Spleen (tissue), 11 donors: ENCODE measurements around the gene GRIK1. TPM values are rescaled to one million over a fixed set of nuclear protein-coding genes. Genes with fewer than 3 reads are reported as not detected.

Experiments used
- DNase-seq: peaks from one replicate; pipeline ENCODE4 v3.0.0-alpha.2; 2020
- H3K27ac ChIP-seq, 8 donors: fragments of 200-600 bp; sonication (generic) in 7 of 8; 1 replicate in 4 of 8; 2 replicates in 4 of 8; pipeline versions ENCODE4 v1.5.0 to v1.8.0; 2016 to 2021; ENCODE audit warnings: inconsistent platforms in 4 of 8, mild to moderate bottlenecking in 4 of 8, moderate library complexity in 1 of 8
- H3K27me3 ChIP-seq, 7 donors: fragments of 200-600 bp; sonication (generic) in 6 of 7; replicated peaks in 1 of 7; 1 replicate in 4 of 7; 2 replicates in 3 of 7; pipeline versions ENCODE4 v1.5.0 to v1.8.0; 2016 to 2021; ENCODE audit warnings: inconsistent platforms in 3 of 7, mild to moderate bottlenecking in 1 of 7
- H3K36me3 ChIP-seq, 6 donors: fragments of 200-600 bp; sonication (generic) in 5 of 6; 1 replicate in 4 of 6; 2 replicates in 2 of 6; pipeline versions ENCODE4 v1.5.0 to v1.8.0; 2016 to 2021; ENCODE audit warnings: inconsistent platforms in 2 of 6
- H3K4me1 ChIP-seq, 6 donors: fragments of 200-600 bp; sonication (generic) in 5 of 6; 1 replicate in 3 of 6; 2 replicates in 3 of 6; pipeline versions ENCODE4 v1.5.0 to v1.8.0; 2016 to 2021; ENCODE audit warnings: inconsistent platforms in 3 of 6
- H3K4me3 ChIP-seq, 8 donors: fragments of 200-600 bp; sonication (generic) in 7 of 8; 1 replicate in 4 of 8; 2 replicates in 4 of 8; pipeline versions ENCODE4 v1.5.0 to v1.8.0; 2016 to 2021; ENCODE audit warnings: inconsistent platforms in 4 of 8, mild to moderate bottlenecking in 4 of 8, moderate library complexity in 2 of 8
- H3K9me3 ChIP-seq, 8 donors: fragments of 200-600 bp; sonication (generic) in 7 of 8; 1 replicate in 4 of 8; 2 replicates in 4 of 8; pipeline versions ENCODE4 v1.5.0 to v1.8.0; 2016 to 2021; ENCODE audit warnings: inconsistent platforms in 4 of 8
- POLR2A ChIP-seq, 3 donors: fragments of 450-650 bp; IDR thresholded peaks; one replicate each; pipeline ENCODE4 v1.5.1; 2017; ENCODE audit warnings: antibody characterized with exemption in 3 of 3, mild to moderate bottlenecking in 1 of 3
- POLR2AphosphoS5 ChIP-seq, 3 donors: sonication (generic); formaldehyde crosslinking; IDR thresholded peaks; one replicate each; pipeline ENCODE4 v1.5.1; 2017; ENCODE audit warnings: antibody characterized with exemption in 3 of 3
- WGBS, 5 donors: extraction: QIAGEN DNeasy Blood & Tissue Kit in 3 of 5; methylation state at CpG; one replicate each; pipeline versions ENCODE4 v1.1.5 to v1.1.7; 2013 to 2018; 5-methylcytosine and 5-hydroxymethylcytosine counted together
- intact Hi-C: fragments of 100-400 bp; cut with DNase I; formaldehyde crosslinking; loops from one replicate; pipeline ENCODE4 v1.15.0; 2023; ENCODE audit warnings: low total_unique reads
- polyA plus RNA-seq, 3 donors: library from polyadenylated mRNA; stranded (reverse); fragments of 200-250 nt; gene quantifications; one replicate each; pipeline ENCODE4 v1.2.1, GENCODE V29; 2013
- total RNA-seq, 7 donors: library from RNA; depleted of rRNA in 3 of 7; stranded (reverse); fragments of >200 nt in 3 of 7; fragmentation: NEBNext Ultra II Directional in 4 of 7; extraction: Animal tissue kit (Norgen Biotek cat#: 25700) in 4 of 7; gene quantifications; one replicate each; pipeline versions ENCODE4 v1.1.0 to v1.2.1, GENCODE V29; 2016 to 2021
- TF ChIP-seq, protein P1 (sequence below), 11 experiments: fragments of 200-600 bp in 7 of 11; fragments of 450-650 bp in 4 of 11; sonication (generic) in 4 of 11; IDR thresholded peaks in 8 of 11; conservative IDR thresholded peaks in 3 of 11; 1 replicate in 7 of 11; 2 replicates in 4 of 11; pipeline versions ENCODE4 v1.4.0 to v1.8.0; 2016 to 2021; ENCODE audit warnings: antibody characterized with exemption in 11 of 11, inconsistent platforms in 4 of 11, mild to moderate bottlenecking in 1 of 11
- donor health status: healthy with polysubstance abuse.
- donor health status: DM: no; HTN: no; CAD: no; lungs with moderate emphysema.
- donor health status: DM: no; HTN: no; CAD: no.
- donor health status: Bipolar disorder and iron deficiency.
- donor health status: healthy.
- donor health status: DM: no; HTN: no; CAD: no.
- donor health status: DM: yes; HTN: yes; CAD: no.

The GRIK1 gene
- total and polyA plus RNA-seq, 10 donors: 0.02 to 0.17 (median 0.04) TPM; not detected in 7

GRCh38 chr21:29501451-29501850, 438.3 kb downstream of the GRIK1 start:
- Histone ChIP-seq H3K4me1 (no peaks in the 10 kb centered on the region), H3K27ac (peak overlapping the region in 2 of 8 donors; percentile 11 to 43), H3K36me3 (peaks cover 0 to 12% (median 0%) of the 10 kb centered on the region in 6 donors), H3K27me3 (no peaks in the 10 kb centered on the region), H3K9me3 (peaks cover 0 to 11% (median 2%) of the 10 kb centered on the region in 8 donors), H3K4me3 (no peak overlapping the region)
- DNase-seq: no peak
- TF ChIP-seq, protein P1, sequence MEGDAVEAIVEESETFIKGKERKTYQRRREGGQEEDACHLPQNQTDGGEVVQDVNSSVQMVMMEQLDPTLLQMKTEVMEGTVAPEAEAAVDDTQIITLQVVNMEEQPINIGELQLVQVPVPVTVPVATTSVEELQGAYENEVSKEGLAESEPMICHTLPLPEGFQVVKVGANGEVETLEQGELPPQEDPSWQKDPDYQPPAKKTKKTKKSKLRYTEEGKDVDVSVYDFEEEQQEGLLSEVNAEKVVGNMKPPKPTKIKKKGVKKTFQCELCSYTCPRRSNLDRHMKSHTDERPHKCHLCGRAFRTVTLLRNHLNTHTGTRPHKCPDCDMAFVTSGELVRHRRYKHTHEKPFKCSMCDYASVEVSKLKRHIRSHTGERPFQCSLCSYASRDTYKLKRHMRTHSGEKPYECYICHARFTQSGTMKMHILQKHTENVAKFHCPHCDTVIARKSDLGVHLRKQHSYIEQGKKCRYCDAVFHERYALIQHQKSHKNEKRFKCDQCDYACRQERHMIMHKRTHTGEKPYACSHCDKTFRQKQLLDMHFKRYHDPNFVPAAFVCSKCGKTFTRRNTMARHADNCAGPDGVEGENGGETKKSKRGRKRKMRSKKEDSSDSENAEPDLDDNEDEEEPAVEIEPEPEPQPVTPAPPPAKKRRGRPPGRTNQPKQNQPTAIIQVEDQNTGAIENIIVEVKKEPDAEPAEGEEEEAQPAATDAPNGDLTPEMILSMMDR (IDR thresholded peaks at IDR 0.05 in 8 of 11, conservative IDR thresholded peaks at IDR 0.05 in 3 of 11): no peak
- TF ChIP-seq POLR2AphosphoS5 (IDR thresholded peaks at IDR 0.05): no peak
- no peak for TF ChIP-seq POLR2A (IDR thresholded peaks at IDR 0.05)
- whole genome bisulfite sequencing, 5 donors: 66 to 92% (median 88%) methylated on average over 1 of the region's 1 CpG
- intact Hi-C loops: no loop called here

- intact Hi-C loops: no loop called here
- peaks cover 0 to 11% (median 2%) of the 10 kb centered on the region in 8 donors for H3K9me3 ChIP-seq
- no peak overlapping the region for H3K27ac ChIP-seq
- no peak for TF ChIP-seq POLR2A (IDR thresholded peaks at IDR 0.05)
- TF ChIP-seq, protein P1 (IDR thresholded peaks at IDR 0.05 in 8 of 11, conservative IDR thresholded peaks at IDR 0.05 in 3 of 11): peak in 5 of 11 experiments; percentile 10 to 35 (median 20)
- no peaks in the 10 kb centered on the region for H3K4me1 ChIP-seq
- H3K4me3 ChIP-seq: no peak overlapping the region
- no peaks in the 10 kb centered on the region for H3K27me3 ChIP-seq
- peaks cover 0 to 12% (median 0%) of the 10 kb centered on the region in 6 donors for H3K36me3 ChIP-seq
- WGBS, 5 donors: 91 to 95% (median 92%) methylated on average over 7 to 10 of the region's 10 CpGs
- no peak for DNase-seq
Observed at GRCh38 chr21:29499734-29500343, 440.0 kb downstream of the GRIK1 start.

DNA sequence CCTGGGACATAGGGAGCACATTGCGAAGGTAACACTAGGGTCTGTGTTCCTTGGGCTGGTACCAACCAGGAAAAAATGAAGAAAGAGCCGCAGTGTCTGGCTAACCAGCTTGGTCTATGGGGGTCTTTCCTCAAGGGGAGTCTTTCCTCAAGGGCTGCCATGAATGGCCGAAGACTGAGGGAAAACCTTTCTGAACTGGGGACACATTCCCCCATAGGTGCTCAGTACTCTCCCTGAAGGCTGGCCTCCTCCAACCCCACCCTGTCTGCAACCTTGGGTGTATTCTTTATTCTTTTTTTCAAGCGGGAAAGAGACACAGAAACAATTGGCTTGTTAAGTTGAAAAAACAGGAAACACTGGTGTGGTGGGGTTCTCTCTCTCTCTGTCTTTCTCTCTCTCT, 440.6 kb downstream of the GRIK1 start:
- Histone ChIP-seq H3K27me3 (no peaks in the 10 kb centered on the region), H3K36me3 (peaks cover 0 to 8% (median 0%) of the 10 kb centered on the region in 6 donors), H3K4me3 (no peak overlapping the region), H3K27ac (no peak overlapping the region), H3K4me1 (no peaks in the 10 kb centered on the region), H3K9me3 (peaks cover 0 to 11% (median 2%) of the 10 kb centered on the region in 8 donors)
- DNase-seq: no peak
- 91 to 97% (median 96%) methylated on average over 4 of the region's 4 CpGs for WGBS, 5 donors
- TF ChIP-seq, protein P1 (IDR thresholded peaks at IDR 0.05 in 8 of 11, conservative IDR thresholded peaks at IDR 0.05 in 3 of 11): no peak
- TF ChIP-seq POLR2A (IDR thresholded peaks at IDR 0.05) (no peak), POLR2AphosphoS5 (IDR thresholded peaks at IDR 0.05) (no peak)
- intact Hi-C loops: no loop called here

- 15 to 32% (median 30%) methylated on average over 1 of the region's 1 CpG for WGBS, 5 donors
- intact Hi-C loops: no loop called here
- DNase-seq: no peak
- H3K4me3 ChIP-seq: no peak overlapping the region
- H3K36me3 ChIP-seq: peaks cover 0 to 7% (median 0%) of the 10 kb centered on the region in 6 donors
- no peaks in the 10 kb centered on the region for H3K27me3 ChIP-seq
- TF ChIP-seq POLR2A (IDR thresholded peaks at IDR 0.05) (no peak), POLR2AphosphoS5 (IDR thresholded peaks at IDR 0.05) (no peak)
- TF ChIP-seq, protein P1 (IDR thresholded peaks at IDR 0.05 in 8 of 11, conservative IDR thresholded peaks at IDR 0.05 in 3 of 11): no peak
- no peaks in the 10 kb centered on the region for H3K4me1 ChIP-seq
- peak overlapping the region in 2 of 8 donors; percentile 17 to 40 for H3K27ac ChIP-seq
- peaks cover 0 to 11% (median 2%) of the 10 kb centered on the region in 8 donors for H3K9me3 ChIP-seq
Observed at GRCh38 chr21:29496337-29496736, 443.5 kb downstream of the GRIK1 start.
